Pancreas (tissue), 10 donors: Measurements from ENCODE around the gene TMEM151A. TPM values are rescaled to one million over a fixed set of nuclear protein-coding genes. Genes with fewer than 3 reads are reported as not detected.

Experiments used
- ATAC-seq, 4 donors: fragments of 200-7000 bp; cut with Tn5 transposase; one replicate each; pipeline versions ENCODE4 v1.8.0 to v1.9.1; 2020; ENCODE audit warnings: mild to moderate bottlenecking in 4 of 4, moderate library complexity in 4 of 4
- DNase-seq, 6 donors: peaks; one replicate each; pipeline ENCODE4 v3.0.0-alpha.2; 2020
- FAIRE-seq: peaks from 2 replicates; lab custom pipeline; 2012; peaks lifted over from hg19 to GRCh38; lab: Jason Lieb, UNC
- H3K27ac ChIP-seq, 4 donors: fragments of 200-600 bp; sonication (generic); 1 replicate in 3 of 4; 2 replicates in 1 of 4; pipeline versions ENCODE4 v1.5.0 to v1.8.0; 2020
- H3K27me3 ChIP-seq, 4 donors: fragments of 200-600 bp; one replicate each; pipeline ENCODE4 v1.8.0; 2021
- H3K36me3 ChIP-seq, 3 donors: fragments of 200-600 bp; sonication (generic) in 1 of 3; one replicate each; pipeline versions ENCODE4 v1.5.0 to v1.8.0; 2020 to 2021
- H3K4me1 ChIP-seq, 3 donors: fragments of 200-600 bp; one replicate each; pipeline ENCODE4 v1.8.0; 2021
- H3K4me3 ChIP-seq, 4 donors: fragments of 200-600 bp; sonication (generic) in 2 of 4; one replicate each; pipeline versions ENCODE4 v1.5.0 to v1.8.0; 2020 to 2021
- H3K9me3 ChIP-seq, 4 donors: fragments of 200-600 bp; one replicate each; pipeline ENCODE4 v1.8.0; 2021
- CTCF ChIP-seq, 4 donors: fragments of 200-600 bp; sonication (generic) in 3 of 4; IDR thresholded peaks; one replicate each; pipeline versions ENCODE4 v1.5.0 to v1.8.0; 2021; ENCODE audit warnings: antibody characterized with exemption in 4 of 4
- WGBS, 2 donors: extraction: QIAGEN DNeasy Blood & Tissue Kit; methylation state at CpG; one replicate each; pipeline ENCODE4 v1.1.7; 2013; 5-methylcytosine and 5-hydroxymethylcytosine counted together
- intact Hi-C, 3 donors: fragments of 100-400 bp; cut with DNase I; formaldehyde crosslinking; loops; one replicate each; pipeline versions ENCODE4 v1.11.1 to v1.14.2; 2022
- polyA plus RNA-seq, 2 donors: library from polyadenylated mRNA; stranded (reverse); fragments of 200-250 nt; gene quantifications; one replicate each; pipeline ENCODE4 v1.2.3, GENCODE V29; 2013
- total RNA-seq, 6 donors: library from RNA; stranded (reverse); fragmentation: NEBNext Ultra II Directional in 4 of 6; extraction: Animal tissue kit (Norgen Biotek cat#: 25700) in 4 of 6; gene quantifications; one replicate each; pipeline versions ENCODE4 v1.2.1 to v1.2.4, GENCODE V29; 2021 to 2023
- donor health status: healthy with polysubstance abuse.
- donor health status: DM: no; HTN: no; CAD: no; lungs with moderate emphysema.
- donor health status: DM: no; HTN: no; CAD: no.
- donor health status: control.
- donor health status: control.
- donor health status: Bipolar disorder and iron deficiency.
- donor health status: DM: yes; HTN: yes; CAD: no.
- donor health status: DM: no; HTN: no; CAD: no.
- donor health status: DM: no; HTN: no; CAD: no.
- donor health status: DM: yes; HTN: yes; CAD: no.

Gene TMEM151A
- total and polyA plus RNA-seq, 8 donors, result 0.49 to 4.4 (median 0.75) TPM

GRCh38 chr11:66334605-66335442, 43.1 kb downstream of the TMEM151A start:
- FAIRE-seq (no peak), DNase-seq (peak in 3 of 6 donors; percentile 51 to 85 (median 58)), ATAC-seq (no peak)
- intact Hi-C loops, result no loop called here
- Histone ChIP-seq H3K9me3 (no peaks in the 10 kb centered on the region), H3K27ac (no peak overlapping the region), H3K36me3 (peaks cover 0 to 6% (median 5%) of the 10 kb centered on the region in 3 donors), H3K27me3 (no peaks in the 10 kb centered on the region), H3K4me3 (peak overlapping the region in 1 of 4 donors; percentile 68), H3K4me1 (peaks cover 4 to 12% (median 10%) of the 10 kb centered on the region in 3 donors)
- 86 to 90% methylated on average over 32 to 42 of the region's 42 CpGs for WGBS, 2 donors
- no peak for TF ChIP-seq CTCF (IDR thresholded peaks at IDR 0.05)

- Histone ChIP-seq H3K27me3 (no peaks in the 10 kb centered on the region), H3K9me3 (no peaks in the 10 kb centered on the region), H3K4me1 (peaks cover 4 to 12% (median 10%) of the 10 kb centered on the region in 3 donors), H3K36me3 (peaks cover 0 to 10% (median 9%) of the 10 kb centered on the region in 3 donors), H3K4me3 (peak overlapping the region; percentile 10 to 68 (median 36)), H3K27ac (peak overlapping the region; percentile 0 to 57 (median 20))
- DNase-seq (peak in 3 of 6 donors; percentile 36 to 83 (median 68)), ATAC-seq (peak; percentile 32 to 53 (median 40)), FAIRE-seq (no peak)
- intact Hi-C loops, result no loop called here
- WGBS, 2 donors, result 20 to 21% methylated on average over 23 to 35 of the region's 35 CpGs
- no peak for TF ChIP-seq CTCF (IDR thresholded peaks at IDR 0.05)
These were observed 44.0 kb downstream of the TMEM151A start for GRCh38 chr11:66335531-66336233.

- no peaks in the 10 kb centered on the region for H3K9me3 ChIP-seq
- 14 to 16% methylated on average over 22 of the region's 22 CpGs for WGBS, 2 donors
- peak in 1 of 4 donors; percentile 8 for TF ChIP-seq CTCF (IDR thresholded peaks at IDR 0.05)
- peak; percentile 75 to 85 (median 80) for ATAC-seq
- H3K36me3 ChIP-seq, result peaks cover 0 to 18% (median 9%) of the 10 kb centered on the region in 3 donors
- intact Hi-C loops, result no loop called here
- H3K27me3 ChIP-seq, result no peaks in the 10 kb centered on the region
- peak within 1 kb of the TSS; percentile 10 to 68 (median 36) for H3K4me3 ChIP-seq
- DNase-seq, result peak in 5 of 6 donors; percentile 54 to 82 (median 70)
- H3K27ac ChIP-seq, result peak within 1 kb of the TSS; percentile 0 to 57 (median 20)
- no peak for FAIRE-seq
- H3K4me1 ChIP-seq, result peaks cover 4 to 12% (median 10%) of the 10 kb centered on the region in 3 donors
These were observed 44.8 kb downstream of the TMEM151A start, which contains the start of gene RIN1 for GRCh38 chr11:66336234-66337102. Gene RIN1 (minus strand): TSS chr11:66336434. CDS start chr11:66336402, 32 bp downstream.

- peaks cover 0 to 21% (median 9%) of the 10 kb centered on the region in 3 donors for H3K36me3 ChIP-seq
- ATAC-seq (no peak), DNase-seq (peak in 1 of 6 donors; percentile 75), FAIRE-seq (no peak)
- no peak for TF ChIP-seq CTCF (IDR thresholded peaks at IDR 0.05)
- 50 to 57% methylated on average over 18 of the region's 18 CpGs for WGBS, 2 donors
- H3K27me3 ChIP-seq, result no peaks in the 10 kb centered on the region
- H3K9me3 ChIP-seq, result no peaks in the 10 kb centered on the region
- peaks cover 4 to 12% (median 10%) of the 10 kb centered on the region in 3 donors for H3K4me1 ChIP-seq
- H3K4me3 ChIP-seq, result no peak overlapping the region
- peak overlapping the region in 3 of 4 donors; percentile 8 to 57 (median 32) for H3K27ac ChIP-seq
- intact Hi-C loops, result no loop called here
These were observed 45.6 kb downstream of the TMEM151A start for GRCh38 chr11:66337103-66337899.
